ENCODE results near the gene G6PD. TPM values are rescaled to one million over a fixed set of nuclear protein-coding genes. Genes with fewer than 3 reads are reported as not detected.

The G6PD gene
- total and polyA plus RNA-seq, 2 of the 8 experiments (the other 6 are each of a cell fraction or from before 2014, with no cell fraction given) = 47.3 to 55.1 TPM

GRCh38 chrX:154513716-154514115 lies 32.9 kb downstream of the G6PD start (continued):
- TF ChIP-seq, protein P1, sequence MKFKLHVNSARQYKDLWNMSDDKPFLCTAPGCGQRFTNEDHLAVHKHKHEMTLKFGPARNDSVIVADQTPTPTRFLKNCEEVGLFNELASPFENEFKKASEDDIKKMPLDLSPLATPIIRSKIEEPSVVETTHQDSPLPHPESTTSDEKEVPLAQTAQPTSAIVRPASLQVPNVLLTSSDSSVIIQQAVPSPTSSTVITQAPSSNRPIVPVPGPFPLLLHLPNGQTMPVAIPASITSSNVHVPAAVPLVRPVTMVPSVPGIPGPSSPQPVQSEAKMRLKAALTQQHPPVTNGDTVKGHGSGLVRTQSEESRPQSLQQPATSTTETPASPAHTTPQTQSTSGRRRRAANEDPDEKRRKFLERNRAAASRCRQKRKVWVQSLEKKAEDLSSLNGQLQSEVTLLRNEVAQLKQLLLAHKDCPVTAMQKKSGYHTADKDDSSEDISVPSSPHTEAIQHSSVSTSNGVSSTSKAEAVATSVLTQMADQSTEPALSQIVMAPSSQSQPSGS (IDR thresholded peaks at IDR 0.05; ENCODE audit: low read length) = no peak

Measured in H1 (cell line).